NAMALWA (cell line): Measurements from ENCODE around the gene LRRC53.

Source experiments
- DNase-seq: peaks from one replicate; pipeline ENCODE4 v3.0.0-alpha.2; 2015; ENCODE audit warnings: low spot score

The LRRC53 gene, protein sequence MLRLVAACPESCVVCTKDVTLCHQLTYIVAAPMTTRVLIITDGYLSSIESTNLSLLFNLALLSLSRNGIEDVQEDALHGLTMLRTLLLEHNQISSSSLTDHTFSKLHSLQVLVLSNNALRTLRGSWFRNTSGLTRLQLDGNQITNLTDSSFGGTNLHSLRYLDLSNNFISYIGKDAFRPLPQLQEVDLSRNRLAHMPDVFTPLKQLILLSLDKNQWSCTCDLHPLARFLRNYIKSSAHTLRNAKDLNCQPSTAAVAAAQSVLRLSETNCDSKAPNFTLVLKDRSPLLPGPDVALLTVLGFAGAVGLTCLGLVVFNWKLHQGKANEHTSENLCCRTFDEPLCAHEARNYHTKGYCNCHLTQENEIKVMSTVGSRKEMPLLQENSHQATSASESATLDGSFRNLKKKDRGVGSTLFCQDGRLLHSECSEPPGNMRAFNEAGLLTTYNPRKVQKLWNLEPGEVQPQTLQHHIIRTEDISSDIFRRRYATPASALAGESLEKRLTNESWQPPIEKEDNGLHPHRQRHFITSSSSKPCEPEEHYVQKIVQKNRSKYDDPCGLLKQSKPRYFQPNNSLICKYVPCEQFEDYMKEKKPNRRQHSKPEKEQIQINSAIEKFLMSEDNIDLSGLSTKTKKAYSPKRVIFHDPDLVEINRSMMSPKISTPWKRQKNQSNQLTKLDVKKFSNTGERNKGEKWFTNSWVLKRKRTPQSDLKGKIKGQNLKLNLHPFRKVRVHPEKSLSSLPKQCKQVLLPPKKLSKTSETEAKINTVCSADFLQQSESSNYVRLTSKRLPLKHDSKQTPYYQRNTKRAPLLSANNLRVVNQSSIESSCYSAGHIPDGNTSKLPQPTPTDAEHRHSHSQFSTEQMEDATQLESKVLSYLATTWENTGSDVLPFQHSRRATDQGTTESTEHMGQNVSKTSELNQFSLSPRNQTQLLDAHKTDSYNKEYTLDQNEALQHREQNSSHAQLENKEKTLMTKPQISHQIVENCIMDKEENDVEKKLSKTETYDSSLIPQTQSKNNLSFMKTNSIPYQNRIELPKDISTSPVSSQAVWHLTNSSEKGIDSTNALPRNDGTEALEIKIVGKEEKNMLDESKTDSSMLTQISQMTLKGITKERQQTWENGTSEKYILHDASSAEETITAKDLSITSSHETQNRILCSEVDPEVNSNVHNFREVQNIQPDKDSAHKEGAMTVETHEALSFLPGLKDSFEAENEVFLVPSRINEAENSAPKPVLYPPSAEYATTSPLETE

GRCh38 chr1:74512170-74512915 lies at the start of gene LRRC53:
Gene LRRC53 (minus strand): TSS chr1:74512611. CDS start chr1:74483349, 29,262 bp downstream.
- no peak for DNase-seq

GRCh38 chr1:74549932-74550331 lies 37.5 kb upstream of the LRRC53 start:
- no peak for DNase-seq

- no peak for DNase-seq
These were observed 36.7 kb upstream of the LRRC53 start for GRCh38 chr1:74548961-74549750.

GRCh38 chr1:74545821-74546220 lies 33.4 kb upstream of the LRRC53 start:
- no peak for DNase-seq

DNA sequence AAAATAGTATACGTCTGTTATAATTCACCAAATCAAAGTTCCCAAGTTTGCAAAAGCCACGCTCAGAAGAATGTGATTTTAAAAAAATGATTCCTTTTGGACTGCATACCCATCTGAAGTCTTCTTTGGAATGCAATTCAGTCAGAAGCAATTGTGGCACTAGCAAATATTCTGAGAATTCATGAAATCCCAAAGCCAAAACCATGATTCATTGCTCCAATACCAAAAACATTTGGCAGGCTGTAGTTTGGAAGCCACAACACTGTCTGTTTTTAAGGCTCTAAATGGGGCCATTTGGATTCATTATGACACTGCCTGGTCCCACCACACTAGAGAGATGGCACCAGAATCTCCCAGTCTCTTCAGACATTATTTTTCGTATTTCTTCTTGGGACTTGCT lies 21.8 kb upstream of the LRRC53 start:
- DNase-seq, result no peak

DNA sequence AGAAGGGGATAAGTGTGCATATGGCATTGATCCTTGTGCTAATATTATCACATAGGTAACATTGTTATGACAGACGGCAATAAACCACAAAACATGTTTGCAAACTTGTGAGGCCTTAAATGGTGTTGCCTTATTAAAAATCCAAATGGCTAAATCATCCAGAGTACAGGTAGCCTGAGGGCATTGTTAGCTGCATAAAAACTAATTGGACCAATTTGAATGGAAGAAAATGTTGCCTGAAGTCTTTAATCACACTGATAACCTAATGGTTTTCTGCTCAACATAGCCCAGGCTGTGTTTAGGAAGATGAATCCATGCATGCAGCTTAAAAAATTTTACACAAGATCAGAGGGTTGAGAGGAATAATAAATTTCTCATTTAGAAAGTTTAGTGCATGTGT lies 19.4 kb upstream of the LRRC53 start:
- DNase-seq, result no peak

DNA sequence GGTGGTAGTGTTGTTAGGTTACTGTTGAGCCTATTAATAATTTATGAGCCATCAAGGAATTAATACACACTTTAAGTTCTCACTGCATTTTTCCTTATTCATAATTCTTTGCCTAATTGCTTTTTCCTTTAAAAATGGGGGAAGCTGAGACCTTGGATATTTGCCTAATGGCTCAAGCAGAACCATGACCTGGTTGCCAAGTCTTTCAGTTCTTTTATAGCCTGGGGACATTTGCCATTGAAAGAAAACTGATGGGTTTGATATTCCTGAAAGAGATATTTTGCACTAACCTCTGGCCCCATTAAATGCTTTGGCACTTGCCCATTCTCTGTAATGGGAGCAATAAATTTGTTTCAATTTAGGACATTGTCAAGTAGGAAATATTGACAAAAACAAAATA lies 18.5 kb upstream of the LRRC53 start:
- DNase-seq, result no peak

GRCh38 chr1:74528123-74528522 lies 15.7 kb upstream of the LRRC53 start:
- DNase-seq, result no peak

- no peak for DNase-seq
These were observed 14.3 kb upstream of the LRRC53 start for GRCh38 chr1:74526708-74527107.

DNA sequence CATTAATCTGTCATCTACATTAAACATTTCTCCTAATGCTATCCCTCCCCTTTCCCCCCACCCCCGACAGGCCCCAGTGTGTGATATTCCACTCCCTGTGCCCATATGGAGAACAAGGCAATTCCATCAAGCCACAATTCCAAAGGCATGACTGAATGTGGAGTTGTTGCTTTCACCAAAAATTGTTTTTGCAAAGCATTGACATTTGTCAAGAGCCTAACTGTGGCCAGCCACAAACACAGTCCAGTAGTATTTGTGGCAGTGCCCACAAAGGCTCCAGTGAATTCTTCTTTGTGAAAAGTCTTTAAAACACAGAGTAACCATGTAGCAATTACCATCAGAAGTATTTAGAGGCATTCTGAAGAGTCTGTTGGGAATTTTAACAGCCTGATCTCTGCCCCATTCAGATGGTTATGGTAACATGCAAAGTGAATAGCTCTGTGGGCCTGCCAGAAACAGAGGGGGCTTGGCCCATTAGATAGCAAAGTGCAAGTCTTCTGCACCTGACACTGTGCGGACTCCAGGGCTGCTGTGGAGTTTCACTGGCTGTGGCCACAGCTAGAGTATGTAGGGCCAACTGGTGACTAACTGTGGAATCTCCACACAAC lies 11.6 kb upstream of the LRRC53 start:
- no peak for DNase-seq

- DNase-seq, result no peak
These were observed 9.7 kb upstream of the LRRC53 start for GRCh38 chr1:74522148-74522547.

DNA sequence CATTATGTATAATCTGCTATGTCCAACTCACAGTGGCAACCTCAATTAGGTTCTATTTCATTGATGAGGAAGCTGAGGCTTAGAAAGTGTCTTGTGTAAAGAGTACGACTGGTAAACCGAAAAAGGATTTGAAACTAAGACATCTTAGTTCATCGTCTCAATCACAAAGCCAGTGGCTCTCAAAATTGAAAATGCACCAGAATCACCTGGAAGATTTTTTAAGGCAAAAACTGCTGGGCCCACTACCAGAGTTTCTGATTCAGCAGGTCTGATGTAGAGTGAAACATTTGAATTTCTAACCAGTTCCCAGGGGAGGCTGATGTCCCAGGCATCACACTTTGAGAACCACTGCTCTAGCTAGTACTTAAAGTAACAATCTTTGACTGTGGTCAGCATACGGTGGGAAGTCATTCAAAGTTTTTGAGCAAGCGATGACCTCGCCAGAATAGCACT lies 5.2 kb upstream of the LRRC53 start:
- no peak for DNase-seq

- DNase-seq, result no peak
These were observed 1.2 kb upstream of the LRRC53 start for GRCh38 chr1:74513411-74514300.

DNA sequence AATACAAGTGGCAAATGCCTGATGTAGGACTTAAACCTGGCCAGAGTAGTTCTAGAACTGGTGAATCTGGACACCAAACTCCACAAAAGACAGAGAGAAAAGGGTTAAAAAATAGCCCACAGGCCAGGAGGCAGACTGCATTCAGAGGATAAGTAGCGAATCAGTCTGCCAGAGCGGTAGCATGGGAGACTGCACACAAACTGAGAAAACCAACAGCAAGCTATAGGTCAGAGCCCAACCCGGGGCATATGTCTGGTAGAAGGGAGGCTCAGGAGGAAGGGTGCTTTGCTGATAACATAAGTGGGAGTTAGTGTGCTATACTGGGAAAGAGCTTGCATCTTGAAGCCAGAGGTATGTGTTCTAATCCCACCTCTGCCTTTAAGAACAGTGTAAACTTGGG lies 4.0 kb downstream of the LRRC53 start:
- DNase-seq, result no peak

GRCh38 chr1:74505928-74506710 lies 6.3 kb downstream of the LRRC53 start:
- DNase-seq, result no peak

GRCh38 chr1:74504933-74505512 lies 7.4 kb downstream of the LRRC53 start:
- no peak for DNase-seq

GRCh38 chr1:74504125-74504932 lies 8.1 kb downstream of the LRRC53 start:
- peak; percentile 68 for DNase-seq
